Endodermal cell (in vitro differentiated cells): ENCODE measurements around the gene GLRA1. TPM values are rescaled to one million over a fixed set of nuclear protein-coding genes. Genes with fewer than 3 reads are reported as not detected.

Source experiments
- DNase-seq: peaks from one replicate; pipeline ENCODE4 v3.0.0-alpha.2; 2017
- H3K27ac ChIP-seq: 2 replicates; pipeline ENCODE4 v1.5.1; 2013; ENCODE audit warnings: mild to moderate bottlenecking, low read depth, low read length, moderate library complexity
- H3K27me3 ChIP-seq: 2 replicates; pipeline ENCODE4 v1.6.1; 2013; ENCODE audit warnings: mild to moderate bottlenecking, low read length, moderate library complexity; ENCODE audit not compliant: insufficient read depth, control insufficient read depth, poor library complexity, severe bottlenecking
- H3K36me3 ChIP-seq: 2 replicates; pipeline ENCODE4 v1.7.0; 2013; ENCODE audit warnings: mild to moderate bottlenecking, low read length, moderate library complexity; ENCODE audit not compliant: control insufficient read depth, insufficient read depth
- H3K4me1 ChIP-seq: one replicate; pipeline ENCODE4 v1.7.0; 2013; ENCODE audit warnings: low read length; ENCODE audit not compliant: control insufficient read depth, insufficient read depth
- H3K4me3 ChIP-seq: 2 replicates; pipeline ENCODE4 v1.5.1; 2013; ENCODE audit warnings: mild to moderate bottlenecking, low read length, moderate library complexity
- H3K9ac ChIP-seq: 2 replicates; pipeline ENCODE4 v1.6.1; 2013; ENCODE audit warnings: mild to moderate bottlenecking, low read length, moderate library complexity; ENCODE audit not compliant: poor library complexity, severe bottlenecking; ENCODE audit errors: extremely low read depth
- H3K9me3 ChIP-seq: 2 replicates; pipeline ENCODE4 v1.6.1; 2013; ENCODE audit warnings: mild to moderate bottlenecking, low read length, moderate library complexity; ENCODE audit not compliant: control insufficient read depth
- H3K27ac Mint-ChIP-seq: 2 replicates; pipeline ENCODE4 v1.8.0; 2020; ENCODE audit warnings: mixed read lengths
- H3K27me3 Mint-ChIP-seq: 2 replicates; pipeline ENCODE4 v1.8.0; 2021; ENCODE audit warnings: mild to moderate bottlenecking, mixed read lengths; ENCODE audit not compliant: insufficient read depth
- H3K36me3 Mint-ChIP-seq: 2 replicates; pipeline ENCODE4 v1.8.0; 2020; ENCODE audit warnings: low read depth, mixed read lengths
- H3K4me1 Mint-ChIP-seq: 2 replicates; pipeline ENCODE4 v1.8.0; 2020; ENCODE audit warnings: mixed read lengths
- H3K4me3 Mint-ChIP-seq: 2 replicates; pipeline ENCODE4 v1.8.0; 2020; ENCODE audit warnings: mild to moderate bottlenecking, moderate library complexity, mixed read lengths
- H3K9me3 Mint-ChIP-seq: 2 replicates; pipeline ENCODE4 v1.8.0; 2020; ENCODE audit warnings: mild to moderate bottlenecking, mixed read lengths
- CTCF ChIP-seq: fragments of 200-600 bp; sonication (generic); conservative IDR thresholded peaks from 2 replicates; pipeline ENCODE4 v1.5.0; 2021; ENCODE audit warnings: antibody characterized with exemption, mild to moderate bottlenecking
- WGBS, 2 experiments: methylation state at CpG; one replicate each; pipeline versions ENCODE4 v1.1.5 to v1.1.7; 2013; ENCODE audit warnings: missing lambda C conversion rate in 2 of 2, mixed read lengths in 1 of 2; ENCODE audit not compliant: insufficient coverage in 1 of 2, insufficient read length in 1 of 2; 5-methylcytosine and 5-hydroxymethylcytosine counted together
- total RNA-seq, 2 donors: library from RNA; stranded (reverse); fragmentation: NEBNext Ultra II Directional in 1 of 2; extraction: Animal tissue kit (Norgen Biotek cat#: 25700) in 1 of 2; gene quantifications; 2 replicates in 1 of 2; 3 replicates in 1 of 2; pipeline ENCODE4 v1.2.1, GENCODE V29; 2021

Gene GLRA1
- total RNA-seq, 2 donors from 2014 or later, result not detected

GRCh38 chr5:151937851-151938250 is 13.2 kb upstream of the GLRA1 start:
- no peak for TF ChIP-seq CTCF
- H3K9me3 ChIP-seq, result peaks cover 11% of the 10 kb centered on the region
- no peak overlapping the region for H3K27ac ChIP-seq
- H3K4me3 ChIP-seq, result no peak overlapping the region
- peaks cover 76% of the 10 kb centered on the region for H3K27me3 ChIP-seq
- H3K4me3 Mint-ChIP-seq, result no peak overlapping the region
- no peaks in the 10 kb centered on the region for H3K4me1 ChIP-seq
- H3K36me3 ChIP-seq, result no peaks in the 10 kb centered on the region
- peaks cover 4% of the 10 kb centered on the region for H3K9me3 Mint-ChIP-seq
- H3K36me3 Mint-ChIP-seq, result no peaks in the 10 kb centered on the region
- peaks cover 63% of the 10 kb centered on the region for H3K27me3 Mint-ChIP-seq
- no peak overlapping the region for H3K9ac ChIP-seq
- H3K4me1 Mint-ChIP-seq, result peaks cover 6% of the 10 kb centered on the region
- H3K27ac Mint-ChIP-seq, result no peak overlapping the region
- DNase-seq, result no peak

- no peak for DNase-seq
- Histone ChIP-seq H3K9me3 (peaks cover 36% of the 10 kb centered on the region), H3K4me1 (no peaks in the 10 kb centered on the region), H3K4me3 (no peak overlapping the region), H3K36me3 (no peaks in the 10 kb centered on the region), H3K9ac (no peak overlapping the region), H3K27me3 (peaks cover 64% of the 10 kb centered on the region), H3K27ac (no peak overlapping the region)
- no peak overlapping the region for H3K27ac Mint-ChIP-seq
- WGBS, 2 experiments, result 80 to 83% methylated on average over 2 to 3 of the region's 3 CpGs
- TF ChIP-seq CTCF, result no peak
- H3K36me3 Mint-ChIP-seq, result no peaks in the 10 kb centered on the region
- H3K27me3 Mint-ChIP-seq, result peaks cover 51% of the 10 kb centered on the region
- peaks cover 6% of the 10 kb centered on the region for H3K4me1 Mint-ChIP-seq
- H3K4me3 Mint-ChIP-seq, result no peak overlapping the region
- peaks cover 25% of the 10 kb centered on the region for H3K9me3 Mint-ChIP-seq
Observed at GRCh38 chr5:151935135-151935695, 10.6 kb upstream of the GLRA1 start.

GRCh38 chr5:151931260-151931659 is 6.6 kb upstream of the GLRA1 start:
- H3K9ac ChIP-seq, result no peak overlapping the region
- H3K27ac ChIP-seq, result no peak overlapping the region
- no peak overlapping the region for H3K27ac Mint-ChIP-seq
- no peaks in the 10 kb centered on the region for H3K36me3 ChIP-seq
- no peak overlapping the region for H3K4me3 Mint-ChIP-seq
- H3K9me3 Mint-ChIP-seq, result peaks cover 25% of the 10 kb centered on the region
- 93% methylated on average over 1 of the region's 2 CpGs; no CpG with 5 or more reads in 1 of the 2 experiments for WGBS, 2 experiments
- peaks cover 57% of the 10 kb centered on the region for H3K27me3 Mint-ChIP-seq
- H3K9me3 ChIP-seq, result peaks cover 36% of the 10 kb centered on the region
- TF ChIP-seq CTCF, result no peak
- no peak overlapping the region for H3K4me3 ChIP-seq
- no peak for DNase-seq
- H3K27me3 ChIP-seq, result peaks cover 54% of the 10 kb centered on the region
- no peaks in the 10 kb centered on the region for H3K4me1 ChIP-seq
- H3K36me3 Mint-ChIP-seq, result no peaks in the 10 kb centered on the region
- H3K4me1 Mint-ChIP-seq, result peaks cover 6% of the 10 kb centered on the region
